ENCODE measurements around the gene ZNF827. TPM values are rescaled to one million over a fixed set of nuclear protein-coding genes. Genes with fewer than 3 reads are reported as not detected.

Gene ZNF827
- total and polyA plus RNA-seq, 10 donors, result 3.3 to 31.6 (median 16.1) TPM

DNA sequence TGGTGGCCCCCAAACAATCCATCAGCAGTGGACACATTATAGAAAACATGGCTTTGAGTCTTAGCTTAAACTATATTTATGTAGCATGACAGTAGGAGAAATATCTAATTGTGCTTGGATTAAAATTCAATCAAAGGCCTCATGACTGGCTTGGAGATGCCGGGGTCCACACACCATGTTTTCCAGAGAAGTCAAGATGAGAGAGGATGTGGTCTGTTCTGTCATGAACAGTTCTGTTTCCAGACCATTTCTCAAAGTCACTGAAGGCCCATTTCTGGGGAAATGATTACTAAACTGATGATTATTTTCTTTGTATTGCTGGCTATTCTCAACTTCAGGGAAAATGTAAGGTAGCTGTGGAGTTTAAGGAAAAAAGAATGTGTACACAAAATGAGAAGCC, 182.4 kb downstream of the ZNF827 start:
- 88 to 95% (median 92%) methylated on average over 1 of the region's 1 CpG for WGBS, 5 donors
- no peaks in the 10 kb centered on the region for H3K9me3 ChIP-seq
- no peak for DNase-seq
- intact Hi-C loops (cut with DNase I; ENCODE audit: low total_unique reads), result no loop called here
- no peak overlapping the region for H3K4me3 ChIP-seq
- no peaks in the 10 kb centered on the region for H3K4me1 ChIP-seq
- H3K27ac ChIP-seq, result no peak overlapping the region
- no peaks in the 10 kb centered on the region for H3K27me3 ChIP-seq (replicated peaks in 1 of 7)
- peaks cover 0 to 23% (median 15%) of the 10 kb centered on the region in 6 donors for H3K36me3 ChIP-seq
- TF ChIP-seq, protein P1, sequence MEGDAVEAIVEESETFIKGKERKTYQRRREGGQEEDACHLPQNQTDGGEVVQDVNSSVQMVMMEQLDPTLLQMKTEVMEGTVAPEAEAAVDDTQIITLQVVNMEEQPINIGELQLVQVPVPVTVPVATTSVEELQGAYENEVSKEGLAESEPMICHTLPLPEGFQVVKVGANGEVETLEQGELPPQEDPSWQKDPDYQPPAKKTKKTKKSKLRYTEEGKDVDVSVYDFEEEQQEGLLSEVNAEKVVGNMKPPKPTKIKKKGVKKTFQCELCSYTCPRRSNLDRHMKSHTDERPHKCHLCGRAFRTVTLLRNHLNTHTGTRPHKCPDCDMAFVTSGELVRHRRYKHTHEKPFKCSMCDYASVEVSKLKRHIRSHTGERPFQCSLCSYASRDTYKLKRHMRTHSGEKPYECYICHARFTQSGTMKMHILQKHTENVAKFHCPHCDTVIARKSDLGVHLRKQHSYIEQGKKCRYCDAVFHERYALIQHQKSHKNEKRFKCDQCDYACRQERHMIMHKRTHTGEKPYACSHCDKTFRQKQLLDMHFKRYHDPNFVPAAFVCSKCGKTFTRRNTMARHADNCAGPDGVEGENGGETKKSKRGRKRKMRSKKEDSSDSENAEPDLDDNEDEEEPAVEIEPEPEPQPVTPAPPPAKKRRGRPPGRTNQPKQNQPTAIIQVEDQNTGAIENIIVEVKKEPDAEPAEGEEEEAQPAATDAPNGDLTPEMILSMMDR (IDR thresholded peaks at IDR 0.05 in 8 of 11, conservative IDR thresholded peaks at IDR 0.05 in 3 of 11), result no peak
- TF ChIP-seq POLR2AphosphoS5 (IDR thresholded peaks at IDR 0.05), result no peak

DNA sequence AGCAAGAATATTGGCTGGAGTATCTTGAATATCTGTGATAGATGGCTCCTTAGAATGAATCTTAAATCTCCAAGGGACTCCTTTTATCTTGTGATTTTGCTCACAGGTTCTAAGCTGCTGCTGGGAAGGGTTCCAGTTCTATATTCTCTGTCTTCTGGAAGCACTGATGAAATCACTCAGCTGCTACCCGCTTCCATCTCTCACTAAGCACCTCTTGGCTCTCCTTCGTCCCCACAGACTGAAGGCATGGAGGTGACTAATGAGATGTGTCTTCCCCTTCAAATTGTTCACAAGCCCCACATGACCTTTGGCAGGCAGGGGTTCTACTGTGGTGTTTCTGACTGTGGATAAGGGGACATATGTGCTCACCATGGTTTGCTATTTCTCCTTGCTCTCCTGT, 182.8 kb downstream of the ZNF827 start:
- 89 to 100% (median 98%) methylated on average over 2 of the region's 2 CpGs for WGBS, 5 donors

DNA sequence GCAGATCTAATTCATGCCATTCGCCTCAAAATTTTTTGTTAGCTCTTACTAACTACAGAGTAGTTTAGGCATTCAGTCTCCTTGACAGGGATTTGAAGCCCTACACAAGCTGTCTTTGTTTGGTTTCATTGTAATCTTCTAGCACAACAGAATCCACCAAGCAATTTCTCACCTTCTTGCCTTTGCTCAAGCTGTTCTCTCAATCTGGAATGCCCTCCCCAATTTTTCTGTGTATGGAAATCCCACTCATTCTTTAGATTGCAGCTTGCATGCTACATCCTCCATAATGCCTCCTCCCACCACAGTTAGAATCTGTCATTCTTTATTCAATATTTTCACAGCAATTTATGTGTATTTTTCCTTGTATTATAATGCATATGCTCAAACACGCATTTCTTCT, 195.0 kb downstream of the ZNF827 start:
- TF ChIP-seq, protein P1 (IDR thresholded peaks at IDR 0.05 in 8 of 11, conservative IDR thresholded peaks at IDR 0.05 in 3 of 11), result no peak
- no peak for TF ChIP-seq POLR2A (IDR thresholded peaks at IDR 0.05)
- no peak for TF ChIP-seq POLR2AphosphoS5 (IDR thresholded peaks at IDR 0.05)
- DNase-seq, result no peak
- H3K4me3 ChIP-seq, result no peak overlapping the region
- H3K27me3 ChIP-seq (replicated peaks in 1 of 7), result no peaks in the 10 kb centered on the region
- H3K9me3 ChIP-seq, result no peaks in the 10 kb centered on the region
- intact Hi-C loops (cut with DNase I; ENCODE audit: low total_unique reads), result no loop called here
- 81 to 95% (median 92%) methylated on average over 2 of the region's 2 CpGs for WGBS, 5 donors
- no peak overlapping the region for H3K27ac ChIP-seq
- no peaks in the 10 kb centered on the region for H3K4me1 ChIP-seq
- H3K36me3 ChIP-seq, result no peaks in the 10 kb centered on the region

More for the DNA sequence above, 182.8 kb downstream of the ZNF827 start:
- intact Hi-C loops (cut with DNase I; ENCODE audit: low total_unique reads), result no loop called here
- TF ChIP-seq POLR2AphosphoS5 (IDR thresholded peaks at IDR 0.05) (no peak), POLR2A (IDR thresholded peaks at IDR 0.05) (no peak)
- TF ChIP-seq, protein P1 (IDR thresholded peaks at IDR 0.05 in 8 of 11, conservative IDR thresholded peaks at IDR 0.05 in 3 of 11), result no peak
- H3K4me1 ChIP-seq, result no peaks in the 10 kb centered on the region
- H3K9me3 ChIP-seq, result no peaks in the 10 kb centered on the region
- H3K4me3 ChIP-seq, result no peak overlapping the region
- H3K27me3 ChIP-seq (replicated peaks in 1 of 7), result no peaks in the 10 kb centered on the region
- DNase-seq, result no peak
- no peak overlapping the region for H3K27ac ChIP-seq
- peaks cover 0 to 19% (median 10%) of the 10 kb centered on the region in 6 donors for H3K36me3 ChIP-seq

DNA sequence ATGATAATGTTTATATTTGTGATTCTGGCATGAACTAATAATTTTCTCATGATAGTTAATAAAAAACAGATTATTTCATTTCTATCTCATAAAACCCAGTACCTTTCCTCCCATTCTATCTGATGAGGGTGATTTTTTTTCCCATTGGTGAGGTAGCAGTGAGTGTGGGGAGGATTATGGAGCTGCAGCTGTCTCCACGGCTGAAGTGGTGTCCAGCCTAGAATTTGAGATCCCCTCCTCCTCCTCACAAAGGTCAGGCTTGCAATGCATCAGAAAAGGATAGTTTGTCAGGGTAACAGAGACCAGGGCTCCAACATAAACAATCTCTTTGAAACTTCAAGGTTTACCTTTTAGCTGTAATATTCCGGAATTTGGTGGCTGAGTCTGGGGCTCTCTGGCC, 197.8 kb downstream of the ZNF827 start:
- Histone ChIP-seq H3K4me3 (no peak overlapping the region), H3K27me3 (replicated peaks in 1 of 7) (no peaks in the 10 kb centered on the region), H3K4me1 (peaks cover 0 to 10% (median 0%) of the 10 kb centered on the region in 6 donors), H3K9me3 (no peaks in the 10 kb centered on the region), H3K27ac (no peak overlapping the region), H3K36me3 (no peaks in the 10 kb centered on the region)
- WGBS, 5 donors, result 76 to 91% (median 79%) methylated on average over 2 of the region's 2 CpGs
- DNase-seq, result no peak
- intact Hi-C loops (cut with DNase I; ENCODE audit: low total_unique reads), result no loop called here
- TF ChIP-seq, protein P1 (IDR thresholded peaks at IDR 0.05 in 8 of 11, conservative IDR thresholded peaks at IDR 0.05 in 3 of 11), result no peak

All from spleen (tissue), 11 donors.